GM21576 (cell line): ENCODE data around the gene BBX.
"Not testable (repeated sequence)": the region's sequence is repeated elsewhere in the genome, so short reads cannot be mapped to it uniquely, and the experiment has no call there.

Source experiments
- ATAC-seq: cut with Tn5 transposase; IDR thresholded peaks from one replicate; pipeline ENCODE4 v1.9.1; 2021; ENCODE audit warnings: mild to moderate bottlenecking, moderate library complexity; ENCODE audit not compliant: unreplicated experiment

Gene BBX

DNA sequence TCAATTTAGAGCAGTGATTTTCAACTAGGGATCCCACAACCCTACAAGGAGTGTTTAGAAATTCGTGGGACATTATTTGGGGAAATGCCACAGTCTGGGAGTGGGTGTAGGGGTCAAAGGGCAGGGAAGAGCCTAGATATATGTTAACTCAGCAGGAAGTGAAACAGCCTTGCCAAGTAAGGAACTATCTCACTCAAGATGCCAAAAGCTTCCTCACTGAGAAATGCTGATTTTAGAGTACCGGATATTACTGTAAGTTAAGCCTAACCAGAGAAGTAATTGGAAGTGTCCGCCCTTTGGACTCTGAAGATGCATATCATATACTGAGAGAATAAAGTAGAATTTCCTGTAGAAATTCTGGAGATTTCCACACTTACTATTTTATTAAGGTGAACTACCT lies 158.6 kb downstream of the BBX start:
- ATAC-seq: no peak

DNA sequence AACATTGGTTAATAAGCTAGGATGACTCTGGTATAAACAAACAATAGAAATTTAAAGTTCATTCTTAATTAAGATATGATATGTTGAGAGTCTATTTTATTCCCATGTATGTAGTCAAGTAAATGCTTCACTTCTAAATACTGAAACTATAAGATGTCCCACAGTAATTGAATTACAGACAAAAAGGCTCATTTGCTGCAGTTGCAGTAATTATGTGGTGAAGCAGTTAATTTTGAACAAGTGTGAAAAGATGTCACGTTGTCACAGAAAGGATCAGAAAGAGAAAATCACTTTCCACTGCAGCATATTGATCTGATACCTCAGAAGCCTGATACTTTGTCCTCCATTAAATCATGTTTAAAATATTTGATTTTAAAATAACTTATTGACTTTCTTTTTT lies 159.8 kb downstream of the BBX start:
- ATAC-seq: no peak

DNA sequence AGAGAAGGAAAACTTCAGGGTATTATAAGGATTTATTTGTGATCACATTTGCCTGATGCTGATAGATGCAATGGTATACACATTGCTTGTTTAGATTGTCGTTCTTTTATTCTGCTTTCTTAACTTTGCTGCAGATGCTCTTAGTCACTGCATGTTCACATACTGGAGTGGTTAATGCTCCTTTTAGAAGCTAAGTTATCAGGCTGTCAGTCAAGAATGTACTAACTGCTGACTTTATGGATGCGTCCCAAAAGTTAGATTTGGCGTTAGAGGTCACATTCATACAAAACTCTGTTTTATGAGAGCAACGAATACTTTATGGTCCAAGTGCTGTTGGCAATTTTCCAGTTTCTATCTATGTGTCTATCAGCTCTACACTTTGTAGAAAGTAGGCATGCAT lies 160.7 kb downstream of the BBX start:
- ATAC-seq: no peak

DNA sequence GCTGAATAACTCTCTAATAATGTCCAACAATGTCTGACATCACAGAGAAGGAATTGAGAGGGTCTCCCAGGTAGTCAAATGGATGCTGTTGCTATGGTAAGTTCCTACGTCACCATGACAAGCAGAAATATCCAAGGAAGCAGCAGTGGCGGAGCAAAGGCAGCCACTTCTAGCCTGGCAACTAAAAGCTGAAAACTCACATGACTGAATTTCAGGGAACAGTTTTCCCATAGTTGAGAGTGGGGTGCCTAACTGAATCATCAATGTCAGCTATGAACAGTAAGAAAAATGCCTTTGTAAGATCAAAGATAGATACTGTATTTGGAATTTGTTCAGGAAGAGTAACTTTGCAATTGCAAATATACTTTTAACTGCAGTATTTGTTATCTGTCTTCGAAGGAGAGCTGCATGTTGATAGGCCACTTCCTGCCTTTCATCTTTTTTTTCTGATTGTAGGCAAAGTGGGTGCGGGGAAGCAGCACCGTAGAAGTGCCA lies 161.7 kb downstream of the BBX start:
- no peak for ATAC-seq

DNA sequence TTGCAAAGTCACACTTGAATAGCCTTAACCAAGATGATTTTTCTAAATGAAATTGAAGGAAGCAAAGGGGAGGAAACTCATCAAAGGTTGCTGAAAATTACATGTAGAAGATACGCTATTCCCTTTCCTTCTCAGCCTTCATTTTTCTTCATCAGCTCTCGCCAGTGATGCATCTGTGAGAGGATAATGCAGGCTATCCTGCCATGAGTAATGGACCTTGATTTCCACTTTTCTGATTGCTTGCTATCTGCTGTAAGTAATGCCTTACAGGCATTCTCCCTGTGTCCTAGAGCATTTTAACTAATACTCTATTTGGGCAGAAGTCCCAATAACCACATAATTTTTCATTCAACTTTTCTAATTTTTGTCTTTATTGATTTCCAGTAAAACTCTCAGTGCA lies 162.6 kb downstream of the BBX start:
- ATAC-seq: no peak

DNA sequence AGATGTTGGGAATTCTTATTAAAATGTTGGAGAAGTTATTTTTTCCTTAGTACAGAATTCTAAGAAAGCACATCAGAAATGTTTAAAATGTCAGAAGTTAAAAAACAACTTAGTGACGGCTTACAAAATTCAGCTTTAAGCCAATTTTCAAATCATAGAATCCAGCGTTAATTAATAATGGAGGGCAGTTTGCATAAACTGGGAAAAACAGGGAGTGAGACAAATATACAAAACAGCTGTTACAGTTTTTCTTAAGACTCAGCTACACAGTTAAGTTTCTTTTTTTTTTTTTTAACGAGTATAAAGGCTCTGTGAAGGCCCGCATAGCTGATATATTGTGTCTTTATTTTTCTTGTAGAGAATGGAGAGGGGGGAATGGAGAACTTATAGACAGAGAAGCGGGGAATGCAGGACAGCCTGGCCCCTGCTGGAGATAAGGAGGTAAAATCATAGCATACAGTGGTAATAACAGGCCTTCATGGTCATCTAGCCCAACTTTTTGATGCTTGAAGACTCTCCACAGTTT lies 164.4 kb downstream of the BBX start:
- no peak for ATAC-seq

DNA sequence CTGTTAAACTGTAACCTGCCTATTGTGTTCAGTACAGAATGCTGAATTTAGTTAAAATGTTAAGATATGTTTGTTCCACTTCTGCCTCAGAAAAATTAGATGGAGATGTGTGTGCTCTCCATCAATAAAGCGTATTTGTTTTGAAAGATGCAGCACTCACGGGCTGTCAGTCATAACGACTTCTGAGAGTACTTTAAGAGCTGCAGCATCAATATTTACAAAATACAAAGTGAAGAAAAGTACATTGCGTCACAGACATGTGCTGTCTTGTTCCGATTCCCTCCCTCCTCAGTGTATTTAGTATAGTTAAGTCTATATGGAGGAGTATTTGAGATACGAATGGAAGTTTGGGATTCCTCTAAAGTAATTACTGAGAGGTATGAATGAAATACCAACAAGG lies 166.6 kb downstream of the BBX start:
- no peak for ATAC-seq

DNA sequence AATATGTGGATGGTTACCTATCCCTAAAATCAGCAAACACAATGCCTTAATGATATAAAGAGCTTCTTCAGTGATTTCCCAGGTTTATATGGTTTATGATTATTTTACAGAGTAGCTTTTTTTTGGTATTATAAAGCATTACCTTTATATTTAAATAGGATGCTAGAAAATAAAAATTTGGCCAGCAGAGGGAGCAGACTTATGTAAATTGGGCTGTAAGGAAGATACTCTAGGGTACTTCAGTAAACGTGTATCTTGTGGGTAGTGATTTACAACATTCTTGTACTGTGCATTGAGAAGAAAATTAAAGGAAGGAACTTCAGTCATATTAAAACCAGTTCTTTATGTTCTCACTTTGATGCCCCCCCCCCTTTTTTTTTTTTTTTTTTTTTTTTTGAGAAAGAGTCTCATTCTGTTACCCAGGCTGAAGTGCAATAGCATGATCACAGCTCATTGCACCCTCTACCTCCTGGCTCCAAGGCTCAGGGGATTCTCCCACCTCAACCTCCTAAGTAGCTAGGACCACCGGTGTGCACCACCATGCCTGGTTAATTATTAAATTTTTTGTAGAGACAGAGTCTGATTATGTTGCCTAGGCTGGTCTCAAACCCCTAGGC lies 167.9 kb downstream of the BBX start:
- ATAC-seq: peak; percentile 64

DNA sequence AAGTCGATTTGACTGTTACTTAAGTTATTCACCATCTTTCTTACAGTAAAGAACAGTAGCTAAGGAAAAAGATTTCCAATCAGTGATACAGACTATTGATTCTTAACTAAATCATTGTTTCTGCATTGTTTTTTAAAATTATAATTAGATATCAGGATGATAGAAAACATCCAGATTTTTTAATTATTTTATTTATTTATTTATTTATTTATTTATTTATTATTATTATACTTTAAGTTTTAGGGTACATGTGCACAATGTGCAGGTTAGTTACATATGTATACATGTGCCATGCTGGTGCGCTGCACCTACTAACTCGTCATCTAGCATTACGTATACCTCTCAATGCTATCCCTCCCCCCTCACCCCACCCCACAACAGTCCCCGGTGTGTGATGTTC lies 169.2 kb downstream of the BBX start:
- ATAC-seq: not testable (repeated sequence)

DNA sequence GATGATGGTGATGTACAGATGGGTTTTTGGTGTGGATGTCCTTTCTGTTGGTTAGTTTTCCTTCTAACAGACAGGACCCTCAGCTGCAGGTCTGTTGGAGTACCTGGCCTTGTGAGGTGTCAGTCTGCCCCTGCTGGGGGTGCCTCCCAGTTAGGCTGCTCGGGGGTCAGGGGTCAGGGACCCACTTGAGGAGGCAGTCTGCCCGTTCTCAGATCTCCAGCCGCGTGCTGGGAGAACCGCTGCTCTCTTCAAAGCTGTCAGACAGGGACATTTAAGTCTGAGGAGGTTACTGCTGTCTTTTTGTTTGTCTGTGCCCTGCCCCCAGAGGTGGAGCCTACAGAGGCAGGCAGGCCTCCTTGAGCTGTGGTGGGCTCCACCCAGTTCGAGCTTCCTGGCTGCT lies 174.6 kb downstream of the BBX start:
- not testable (repeated sequence) for ATAC-seq

DNA sequence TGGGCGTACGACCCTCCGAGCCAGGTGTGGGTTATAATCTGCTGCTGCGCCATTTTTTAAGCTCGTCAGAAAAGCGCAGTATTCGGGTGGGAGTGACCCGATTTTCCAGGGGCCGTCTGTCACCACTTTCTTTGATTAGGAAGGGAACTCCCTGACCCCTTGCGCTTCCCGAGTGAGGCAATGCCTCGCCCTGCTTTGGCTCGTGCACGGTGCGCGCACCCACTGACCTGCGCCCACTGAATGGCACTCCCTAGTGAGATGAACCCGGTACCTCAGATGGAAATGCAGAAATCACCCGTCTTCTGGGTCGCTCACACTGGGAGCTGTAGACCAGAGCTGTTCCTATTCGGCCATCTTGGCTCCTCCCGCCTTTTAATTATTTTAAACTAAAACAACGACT lies 175.1 kb downstream of the BBX start:
- ATAC-seq: not testable (repeated sequence)

DNA sequence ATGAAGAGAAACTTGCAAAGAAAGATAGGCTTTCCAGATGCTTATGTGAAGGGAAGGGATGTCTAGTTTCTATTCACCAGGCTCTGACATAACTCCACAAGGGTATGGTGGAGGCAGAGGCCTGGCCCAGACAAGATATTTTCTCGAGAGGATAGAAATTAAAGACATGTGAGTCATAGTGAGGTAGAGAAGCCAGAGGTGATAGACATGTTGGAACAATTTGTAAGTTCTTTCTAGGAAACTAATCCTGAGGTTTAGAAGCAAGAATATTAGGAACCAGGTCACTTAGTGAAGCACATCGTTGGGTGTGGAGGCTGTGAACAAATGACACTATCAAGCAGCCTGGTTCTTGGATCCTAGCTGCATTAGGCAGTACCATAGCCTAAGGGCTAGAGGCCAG lies 176.9 kb downstream of the BBX start:
- no peak for ATAC-seq

DNA sequence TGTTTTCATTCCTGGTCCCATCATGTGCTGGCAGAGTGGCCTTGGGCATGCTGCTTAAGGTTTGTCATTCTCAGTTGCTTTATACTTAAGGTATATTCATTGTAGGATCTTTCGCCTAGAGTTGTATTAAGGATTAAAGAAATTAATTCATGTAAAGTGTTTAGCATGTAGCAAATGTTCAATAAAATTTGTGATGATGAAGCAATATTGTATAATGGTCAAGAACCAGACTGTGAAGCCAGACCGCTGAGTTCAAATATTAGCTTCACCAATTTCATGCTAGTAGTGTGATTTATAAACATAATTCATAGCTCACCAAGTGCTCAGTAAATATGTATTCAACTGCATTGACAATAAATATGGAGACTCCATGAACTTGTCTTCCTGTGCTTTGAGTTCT lies 178.5 kb downstream of the BBX start:
- ATAC-seq: no peak

DNA sequence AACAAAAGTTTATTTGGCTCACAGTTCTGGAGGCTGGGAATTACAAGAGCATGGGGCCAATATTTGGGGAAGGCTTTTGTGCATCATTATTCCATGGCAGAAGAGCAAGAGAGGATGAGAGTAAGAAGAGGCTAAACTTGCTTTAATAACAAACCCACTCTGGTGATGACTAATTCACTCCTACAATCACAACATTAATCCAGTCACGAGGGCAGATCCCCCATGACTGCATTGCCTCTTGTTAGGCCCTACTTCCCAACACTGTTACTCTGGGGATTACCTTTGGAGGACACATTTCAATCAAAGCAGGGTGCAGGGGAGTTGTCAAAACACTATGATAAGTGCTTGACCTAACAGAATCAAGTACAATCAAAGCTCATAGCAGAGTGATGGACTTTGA lies 181.7 kb downstream of the BBX start:
- ATAC-seq: no peak

DNA sequence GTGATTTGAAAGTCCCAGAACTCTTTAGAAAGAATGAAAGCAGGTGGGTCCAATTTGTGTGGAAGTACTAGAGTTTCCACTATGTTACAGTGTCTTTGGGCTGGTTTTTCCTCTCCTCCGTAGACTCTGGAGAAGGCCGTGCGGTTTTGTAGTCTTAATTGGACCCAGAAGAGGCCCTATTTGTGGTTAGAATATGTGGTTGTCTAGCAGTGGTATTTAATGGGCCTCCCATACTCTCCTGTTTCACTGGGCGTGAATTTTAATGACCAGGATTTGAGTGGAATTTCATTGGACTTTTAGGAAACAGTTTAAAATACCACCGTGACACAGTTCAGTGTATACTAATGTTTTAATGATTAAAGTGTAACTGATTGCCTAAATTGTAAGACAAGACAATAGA lies 182.3 kb downstream of the BBX start:
- ATAC-seq: no peak

DNA sequence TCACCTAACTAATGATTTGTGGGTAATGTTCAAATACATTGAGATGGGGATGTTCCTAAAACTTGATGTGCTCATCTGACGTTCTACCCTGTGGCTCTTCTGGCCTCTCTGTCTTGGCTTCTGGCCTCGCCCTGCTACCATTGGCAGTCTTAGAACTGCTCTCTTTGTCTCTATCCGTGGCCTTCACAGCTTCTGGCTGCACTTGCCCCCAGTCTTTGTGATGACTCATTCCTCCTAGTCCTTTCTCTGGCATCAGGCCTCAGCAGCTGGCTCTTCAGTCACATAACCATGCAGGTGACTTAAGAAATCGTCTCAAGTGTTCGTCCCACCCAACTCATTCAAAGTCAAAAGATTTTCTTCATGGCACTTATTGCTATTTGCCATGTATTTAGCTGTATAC lies 188.1 kb downstream of the BBX start:
- no peak for ATAC-seq

DNA sequence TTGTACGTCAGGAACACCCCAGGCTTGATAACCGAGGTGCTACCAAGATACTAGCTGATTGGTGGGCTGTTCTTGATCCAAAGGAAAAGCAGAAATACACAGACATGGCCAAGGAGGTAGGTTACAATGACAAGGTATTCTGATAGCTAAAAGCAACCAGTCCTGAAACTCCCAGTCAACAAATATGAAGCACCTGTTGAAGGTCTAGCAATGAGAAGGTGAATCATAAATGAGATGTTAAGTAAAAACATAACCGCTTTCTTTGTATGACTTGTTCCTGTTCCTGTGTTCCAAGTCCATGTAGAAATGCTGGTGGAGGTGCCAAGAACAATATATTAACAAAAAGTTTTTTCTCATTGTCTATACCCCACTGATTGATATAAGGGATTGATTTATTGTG lies 194.0 kb downstream of the BBX start:
- no peak for ATAC-seq

DNA sequence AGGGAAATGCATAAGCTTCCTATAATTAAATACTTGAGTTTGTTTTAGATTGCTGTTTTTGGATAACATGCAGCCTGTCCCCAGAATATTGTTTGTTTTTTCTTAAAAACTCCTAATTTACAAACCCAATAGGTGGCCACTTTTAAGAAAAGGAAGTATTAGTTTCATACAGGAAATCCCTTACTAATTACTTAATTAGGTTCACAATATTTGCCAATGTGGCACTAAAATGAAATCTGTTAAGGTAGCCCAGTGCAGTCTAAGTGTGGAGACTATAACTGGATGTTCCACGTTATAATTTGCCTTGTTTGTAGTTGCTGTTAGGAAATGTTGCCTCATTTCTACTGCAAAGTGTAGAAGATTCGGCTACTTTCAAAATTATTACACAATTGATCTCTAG lies 195.8 kb downstream of the BBX start:
- no peak for ATAC-seq

DNA sequence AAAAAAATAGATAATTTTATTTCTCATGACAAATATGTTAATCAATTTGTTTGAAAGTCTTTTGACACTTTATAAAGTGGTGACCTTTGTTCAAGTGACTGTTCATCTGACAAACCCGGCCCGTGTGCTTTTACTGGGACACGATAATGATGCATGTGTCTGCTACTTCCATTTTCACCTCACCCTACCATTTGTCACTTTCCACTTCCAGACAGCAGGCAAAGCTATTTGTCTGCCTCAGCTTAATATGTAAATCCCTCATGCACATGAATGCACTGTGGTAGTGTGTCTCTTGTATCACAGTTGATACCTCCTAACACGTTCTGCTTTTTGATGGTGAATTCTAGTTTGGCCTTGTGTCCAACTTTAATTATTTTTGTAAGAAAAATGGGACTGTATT lies 204.3 kb downstream of the BBX start:
- ATAC-seq: no peak

DNA sequence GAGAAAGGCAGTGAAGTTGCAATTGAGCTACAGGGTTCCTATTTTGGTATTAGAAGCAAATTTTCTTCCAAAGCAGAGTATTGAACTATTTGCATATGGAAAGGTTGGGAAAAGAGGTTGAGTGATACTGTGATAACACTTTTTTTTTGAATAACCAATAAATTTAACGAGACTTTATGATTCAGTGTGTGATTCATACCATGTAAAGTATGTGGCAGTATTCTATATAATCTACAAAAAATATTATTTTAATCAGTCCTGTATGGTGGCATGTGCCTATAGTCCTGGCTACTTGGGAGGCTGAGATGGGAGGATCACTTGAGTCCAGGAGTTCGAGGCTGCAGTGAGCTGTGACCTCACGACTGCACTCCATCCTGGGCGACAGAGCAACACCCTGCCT lies 206.9 kb downstream of the BBX start:
- ATAC-seq: no peak

DNA sequence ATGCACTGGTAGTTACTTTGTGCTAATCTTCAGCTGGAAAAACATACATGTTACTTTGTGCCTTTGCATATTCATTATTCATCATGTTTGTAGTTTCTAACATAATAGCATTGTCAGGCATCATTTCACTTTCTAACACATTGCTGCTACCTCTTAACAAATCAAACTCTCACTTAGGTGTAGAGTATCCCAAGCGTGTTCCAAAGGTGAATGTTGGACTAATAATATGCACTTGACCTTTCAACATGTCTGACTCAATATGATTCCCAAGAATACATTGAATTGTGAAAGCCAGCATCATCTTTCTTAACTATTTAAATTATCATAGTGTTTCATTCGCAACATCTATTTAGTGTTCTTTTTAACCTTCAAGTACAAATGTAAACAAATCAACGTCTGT lies 211.6 kb downstream of the BBX start:
- no peak for ATAC-seq

DNA sequence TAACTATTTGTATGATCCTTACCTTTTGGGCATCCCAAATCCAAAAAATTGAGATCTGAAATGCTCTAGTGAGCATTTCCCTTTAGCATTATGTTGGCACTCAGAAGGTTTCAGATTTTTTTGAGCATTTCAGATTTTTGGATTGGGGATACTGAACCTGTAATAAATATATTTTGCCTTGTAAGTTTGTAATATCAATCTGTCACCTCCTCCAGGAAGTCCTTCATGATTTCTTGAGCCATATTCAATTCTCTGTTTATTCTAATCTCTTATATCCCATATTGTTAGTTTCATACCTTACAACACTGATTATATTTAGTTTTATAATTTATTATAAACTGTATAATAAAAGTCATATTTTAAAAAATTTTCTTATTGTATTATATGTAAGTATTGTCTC lies 215.2 kb downstream of the BBX start:
- no peak for ATAC-seq

DNA sequence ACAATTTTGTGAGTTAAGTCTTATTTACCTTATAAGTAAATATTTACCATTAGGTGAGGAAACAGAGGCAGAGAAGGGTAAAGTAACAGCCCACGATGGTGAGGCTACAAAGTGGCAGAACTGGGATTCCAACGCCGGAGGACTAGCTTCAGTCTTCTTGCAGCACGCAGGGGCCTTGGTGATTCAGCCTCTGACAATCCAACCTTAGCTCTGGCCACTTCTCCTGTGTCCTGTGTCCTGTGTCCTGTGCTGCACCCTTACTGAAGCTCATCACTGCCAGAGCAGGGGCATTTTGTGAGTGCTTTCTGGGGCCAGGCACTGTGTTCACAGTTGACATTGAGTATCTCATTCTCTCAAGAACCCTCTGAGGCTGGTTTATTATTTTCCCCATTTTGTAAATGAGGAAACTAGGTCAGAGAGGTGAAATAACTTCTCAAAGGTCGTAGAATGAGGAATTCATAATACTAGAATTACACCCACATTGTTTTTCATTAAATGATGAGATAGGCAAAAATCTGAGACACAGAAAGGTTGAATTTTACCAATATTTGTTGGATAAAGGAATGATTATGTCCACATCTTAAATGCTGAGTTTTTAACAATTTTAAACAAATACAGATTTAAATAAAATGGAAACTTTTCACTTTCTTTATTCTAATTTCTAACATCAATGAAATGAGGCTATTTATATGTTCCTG lies 215.9 kb downstream of the BBX start:
- ATAC-seq: no peak
